Suppressor macrophage treated with lipopolysaccharide for 1 hour (primary cell): ENCODE measurements around the gene TCEAL2.
"Not testable (repeated sequence)": the region's sequence is repeated elsewhere in the genome, so short reads cannot be mapped to it uniquely, and the experiment has no call there.

Source experiments
- DNase-seq, 3 donors: peaks; one replicate each; pipeline ENCODE4 v3.0.0-alpha.2; 2020 to 2022

TCEAL2 gene

GRCh38 chrX:102125436-102125835 lies at the start of gene TCEAL2:
Gene TCEAL2, plus strand, starts transcription at chrX:102125679. Its CDS starts 1,152 bp downstream, at chrX:102126831.
- DNase-seq: not testable (repeated sequence)

DNA sequence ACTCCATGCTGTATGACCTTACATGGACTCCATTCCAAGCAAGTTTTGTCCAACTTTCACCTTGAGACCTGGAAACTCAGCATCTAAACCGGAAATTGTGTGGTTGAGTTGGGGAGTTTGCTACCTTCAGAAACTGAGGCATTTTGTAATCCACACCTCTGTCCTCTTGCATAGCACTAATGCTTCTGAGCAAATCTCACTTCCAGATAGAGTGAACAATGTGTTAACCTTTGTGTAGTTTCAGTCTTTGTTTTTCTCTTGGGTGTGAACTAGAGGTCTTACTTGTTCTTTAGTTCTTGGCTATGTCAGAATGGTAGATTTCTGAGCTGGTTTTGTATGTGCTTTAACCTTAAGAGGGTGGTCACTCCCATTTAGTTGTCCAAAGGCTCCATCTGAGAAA lies 48.1 kb upstream of the TCEAL2 start:
- DNase-seq: no peak

GRCh38 chrX:102085706-102086105 lies 39.8 kb upstream of the TCEAL2 start:
- DNase-seq: peak in 2 of 3 donors; percentile 7 to 14

GRCh38 chrX:102113367-102113766 lies 12.1 kb upstream of the TCEAL2 start:
- DNase-seq: no peak

DNA sequence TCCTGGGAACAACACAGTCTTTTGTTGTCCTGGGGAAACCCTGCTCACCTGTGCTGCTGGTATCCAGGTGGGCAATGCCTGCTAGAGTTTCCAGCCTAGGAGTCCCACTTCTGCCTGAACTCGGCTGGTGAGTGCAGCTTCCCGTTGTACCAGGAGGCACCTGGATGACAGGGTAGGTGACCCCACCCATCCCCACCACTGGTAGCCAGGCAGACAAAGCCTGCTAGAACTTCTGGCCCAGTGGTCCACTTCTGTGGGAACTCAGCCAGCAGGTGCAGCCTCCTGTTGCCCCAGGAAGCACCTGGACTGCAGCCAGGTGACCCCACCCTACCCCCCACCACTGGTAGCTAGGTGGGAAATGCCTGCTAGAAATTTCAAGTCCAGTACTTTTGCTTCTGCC lies 9.7 kb upstream of the TCEAL2 start:
- no peak for DNase-seq

GRCh38 chrX:102125014-102125413 lies 465 bp upstream of the TCEAL2 start:
- not testable (repeated sequence) for DNase-seq

GRCh38 chrX:102126080-102126818 lies 770 bp downstream of the TCEAL2 start:
- DNase-seq: not testable (repeated sequence)

DNA sequence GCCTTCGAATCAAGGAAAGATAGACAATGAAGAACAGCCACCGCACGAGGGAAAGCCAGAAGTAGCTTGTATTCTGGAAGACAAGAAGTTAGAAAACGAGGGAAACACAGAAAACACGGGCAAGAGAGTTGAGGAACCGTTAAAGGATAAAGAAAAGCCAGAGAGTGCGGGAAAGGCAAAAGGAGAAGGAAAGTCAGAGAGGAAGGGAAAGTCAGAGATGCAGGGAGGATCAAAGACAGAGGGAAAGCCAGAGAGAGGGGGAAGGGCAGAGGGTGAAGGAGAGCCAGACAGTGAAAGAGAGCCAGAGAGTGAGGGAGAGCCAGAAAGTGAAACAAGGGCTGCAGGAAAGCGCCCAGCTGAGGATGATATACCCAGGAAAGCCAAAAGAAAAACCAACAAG lies 1.4 kb downstream of the TCEAL2 start:
- DNase-seq: no peak

GRCh38 chrX:102129473-102129872 lies 4.0 kb downstream of the TCEAL2 start:
- peak in 1 of 3 donors; percentile 5 for DNase-seq

- DNase-seq: no peak
These were observed 12.6 kb downstream of the TCEAL2 start for GRCh38 chrX:102138064-102138463.

- not testable (repeated sequence) for DNase-seq
These were observed 15.4 kb downstream of the TCEAL2 start for GRCh38 chrX:102140876-102141275.

GRCh38 chrX:102141631-102142030 lies 16.2 kb downstream of the TCEAL2 start:
- not testable (repeated sequence) for DNase-seq

GRCh38 chrX:102142274-102142673 lies 16.8 kb downstream of the TCEAL2 start, which contains the start of gene TCEAL6:
Gene TCEAL6, minus strand, starts transcription at chrX:102142481.
- not testable (repeated sequence) for DNase-seq

GRCh38 chrX:102154218-102154860 lies 28.9 kb downstream of the TCEAL2 start:
- DNase-seq: no peak

- peak in 1 of 3 donors; percentile 0 for DNase-seq
These were observed 29.7 kb downstream of the TCEAL2 start for GRCh38 chrX:102154900-102155805.

- DNase-seq: peak; percentile 36 to 58 (median 51)
These were observed 30.3 kb downstream of the TCEAL2 start, which contains the start of gene BEX5 for GRCh38 chrX:102155806-102156179. Gene BEX5, minus strand, starts transcription at chrX:102155977. Its CDS starts 1,712 bp downstream, at chrX:102154265.
